ENCODE data around the gene GABBR1. TPM values are rescaled to one million over a fixed set of nuclear protein-coding genes. Genes with fewer than 3 reads are reported as not detected.

Gene GABBR1
- total RNA-seq, 2 experiments from 2014 or later: 78.4 to 79.9 TPM

GRCh38 chr6:29596381-29596900, 36.5 kb downstream of the GABBR1 start:
- ATAC-seq (ENCODE audit: poor library complexity): no peak
- no peaks in the 10 kb centered on the region for H3K4me1 Mint-ChIP-seq (ENCODE audit: low read depth)
- ChIA-PET POLR2A (no interaction called here), CTCF (no interaction called here)
- H3K27me3 ChIP-seq (ENCODE audit: control insufficient read depth in 1 of 2, insufficient read depth in 2 of 2, low read length in 2 of 2): peaks cover 3% of the 10 kb centered on the region in 2 experiments
- TF ChIP-seq, protein P1, sequence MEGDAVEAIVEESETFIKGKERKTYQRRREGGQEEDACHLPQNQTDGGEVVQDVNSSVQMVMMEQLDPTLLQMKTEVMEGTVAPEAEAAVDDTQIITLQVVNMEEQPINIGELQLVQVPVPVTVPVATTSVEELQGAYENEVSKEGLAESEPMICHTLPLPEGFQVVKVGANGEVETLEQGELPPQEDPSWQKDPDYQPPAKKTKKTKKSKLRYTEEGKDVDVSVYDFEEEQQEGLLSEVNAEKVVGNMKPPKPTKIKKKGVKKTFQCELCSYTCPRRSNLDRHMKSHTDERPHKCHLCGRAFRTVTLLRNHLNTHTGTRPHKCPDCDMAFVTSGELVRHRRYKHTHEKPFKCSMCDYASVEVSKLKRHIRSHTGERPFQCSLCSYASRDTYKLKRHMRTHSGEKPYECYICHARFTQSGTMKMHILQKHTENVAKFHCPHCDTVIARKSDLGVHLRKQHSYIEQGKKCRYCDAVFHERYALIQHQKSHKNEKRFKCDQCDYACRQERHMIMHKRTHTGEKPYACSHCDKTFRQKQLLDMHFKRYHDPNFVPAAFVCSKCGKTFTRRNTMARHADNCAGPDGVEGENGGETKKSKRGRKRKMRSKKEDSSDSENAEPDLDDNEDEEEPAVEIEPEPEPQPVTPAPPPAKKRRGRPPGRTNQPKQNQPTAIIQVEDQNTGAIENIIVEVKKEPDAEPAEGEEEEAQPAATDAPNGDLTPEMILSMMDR (IDR thresholded peaks at IDR 0.05): no peak
- H3K27ac Mint-ChIP-seq: no peak overlapping the region
- H3K4me3 ChIP-seq (ENCODE audit: low read length): no peak overlapping the region
- intact Hi-C loops (cut with DNase I, micrococcal nuclease): no loop called here
- H3K27ac ChIP-seq (ENCODE audit: low read depth in 1 of 2, low read length in 2 of 2): no peak overlapping the region
- DNase-seq: no peak
- H3K27me3 Mint-ChIP-seq: no peaks in the 10 kb centered on the region
- H3K9me3 Mint-ChIP-seq: no peaks in the 10 kb centered on the region
- no peaks in the 10 kb centered on the region for H3K9me3 ChIP-seq (ENCODE audit: control insufficient read depth in 1 of 2, insufficient read depth in 1 of 2, low read length in 2 of 2)
- no peak overlapping the region for H3K4me3 Mint-ChIP-seq
- H3K36me3 ChIP-seq (ENCODE audit: insufficient read depth, low read length): no peaks in the 10 kb centered on the region
- H3K4me1 ChIP-seq (ENCODE audit: insufficient read depth, low read length): no peaks in the 10 kb centered on the region
- H3K36me3 Mint-ChIP-seq (ENCODE audit: low read depth): no peaks in the 10 kb centered on the region

DNA sequence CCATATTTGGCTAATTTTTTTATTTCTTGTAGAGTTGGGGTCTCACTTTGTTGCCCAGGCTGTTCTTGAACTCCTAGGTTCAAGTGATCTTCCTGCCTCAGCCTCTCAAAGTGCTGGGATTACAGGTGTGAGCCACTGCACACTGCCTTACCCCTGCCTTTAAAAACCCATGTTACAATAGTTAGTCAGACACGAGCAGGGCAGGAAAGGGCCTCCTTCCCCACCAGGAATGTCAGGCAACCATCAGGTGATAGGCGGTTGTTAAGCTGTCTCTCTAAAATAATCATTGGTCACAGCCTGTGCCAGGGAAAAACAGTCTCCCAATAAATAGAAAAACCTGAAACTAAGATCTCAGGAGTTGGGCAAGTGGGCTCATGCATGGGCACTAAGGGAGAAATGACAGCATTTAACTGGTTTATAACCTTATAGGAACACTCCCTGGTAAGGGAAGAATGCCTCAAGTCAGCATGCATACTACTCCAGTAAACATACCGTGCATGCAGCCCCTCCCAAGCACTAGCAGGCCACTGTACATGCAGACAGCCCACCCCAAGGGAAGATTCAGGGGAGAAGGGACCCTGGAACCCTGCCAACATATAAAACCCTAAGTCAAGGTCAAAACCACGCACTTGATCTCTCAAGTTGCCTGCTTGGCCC, 39.7 kb downstream of the GABBR1 start:
- Histone ChIP-seq H3K36me3 (ENCODE audit: insufficient read depth, low read length) (no peaks in the 10 kb centered on the region), H3K9me3 (ENCODE audit: control insufficient read depth in 1 of 2, insufficient read depth in 1 of 2, low read length in 2 of 2) (no peaks in the 10 kb centered on the region), H3K27me3 (ENCODE audit: control insufficient read depth in 1 of 2, insufficient read depth in 2 of 2, low read length in 2 of 2) (peaks cover 3 to 7% of the 10 kb centered on the region in 2 experiments), H3K4me1 (ENCODE audit: insufficient read depth, low read length) (no peaks in the 10 kb centered on the region), H3K4me3 (ENCODE audit: low read length) (no peak overlapping the region), H3K27ac (ENCODE audit: low read depth in 1 of 2, low read length in 2 of 2) (no peak overlapping the region)
- H3K36me3 Mint-ChIP-seq (ENCODE audit: low read depth): no peaks in the 10 kb centered on the region
- ATAC-seq (ENCODE audit: poor library complexity): no peak
- H3K4me1 Mint-ChIP-seq (ENCODE audit: low read depth): no peaks in the 10 kb centered on the region
- ChIA-PET CTCF (no interaction called here), POLR2A (no interaction called here)
- no peaks in the 10 kb centered on the region for H3K9me3 Mint-ChIP-seq
- no peak overlapping the region for H3K27ac Mint-ChIP-seq
- no peak for DNase-seq
- TF ChIP-seq, protein P1 (IDR thresholded peaks at IDR 0.05): no peak
- no peak overlapping the region for H3K4me3 Mint-ChIP-seq
- intact Hi-C loops (cut with DNase I, micrococcal nuclease): no loop called here
- H3K27me3 Mint-ChIP-seq: peaks cover 7% of the 10 kb centered on the region

DNA sequence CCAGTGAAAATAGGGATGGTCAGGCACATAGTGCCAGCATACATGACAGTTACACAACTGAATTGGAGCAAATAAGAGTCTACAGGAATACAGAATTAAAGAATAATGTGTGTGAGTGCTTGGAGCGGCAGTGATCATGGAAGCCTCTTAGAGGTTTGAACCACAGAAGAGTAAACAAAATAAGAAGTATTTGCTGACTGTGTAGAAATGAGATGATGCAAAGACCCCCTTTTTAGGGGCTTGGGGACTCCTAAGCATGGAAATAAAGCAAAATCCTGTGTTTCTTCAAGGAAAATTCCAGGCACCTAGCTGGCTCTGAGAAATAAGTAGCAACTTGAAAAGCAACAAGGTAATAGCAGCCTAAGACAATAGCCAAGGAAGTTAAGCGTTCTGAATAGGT, 41.3 kb downstream of the GABBR1 start:
- ATAC-seq (ENCODE audit: poor library complexity) (no peak), DNase-seq (no peak)
- H3K36me3 Mint-ChIP-seq (ENCODE audit: low read depth): no peaks in the 10 kb centered on the region
- H3K4me1 ChIP-seq (ENCODE audit: insufficient read depth, low read length): no peaks in the 10 kb centered on the region
- H3K4me3 Mint-ChIP-seq: no peak overlapping the region
- H3K27me3 Mint-ChIP-seq: peaks cover 17% of the 10 kb centered on the region
- no peak overlapping the region for H3K4me3 ChIP-seq (ENCODE audit: low read length)
- no peak overlapping the region for H3K27ac Mint-ChIP-seq
- H3K4me1 Mint-ChIP-seq (ENCODE audit: low read depth): no peaks in the 10 kb centered on the region
- H3K36me3 ChIP-seq (ENCODE audit: insufficient read depth, low read length): no peaks in the 10 kb centered on the region
- CTCF ChIA-PET: no interaction called here
- no peaks in the 10 kb centered on the region for H3K9me3 ChIP-seq (ENCODE audit: control insufficient read depth in 1 of 2, insufficient read depth in 1 of 2, low read length in 2 of 2)
- peaks cover 3 to 7% of the 10 kb centered on the region in 2 experiments for H3K27me3 ChIP-seq (ENCODE audit: control insufficient read depth in 1 of 2, insufficient read depth in 2 of 2, low read length in 2 of 2)
- TF ChIP-seq, protein P1 (IDR thresholded peaks at IDR 0.05): no peak
- intact Hi-C loops (cut with DNase I, micrococcal nuclease): no loop called here
- no peak overlapping the region for H3K27ac ChIP-seq (ENCODE audit: low read depth in 1 of 2, low read length in 2 of 2)
- POLR2A ChIA-PET: no interaction called here
- H3K9me3 Mint-ChIP-seq: no peaks in the 10 kb centered on the region
